AG09309 (cell line): ENCODE measurements around the gene CELA2A.

Source experiments
- DNase-seq: peaks from one replicate; pipeline ENCODE4 v3.0.0-alpha.2; 2010; ENCODE audit warnings: low read depth
- H3K4me3 ChIP-seq: 2 replicates; pipeline ENCODE4 v1.5.1; 2011; ENCODE audit warnings: mild to moderate bottlenecking, low read depth, low read length, moderate library complexity; ENCODE audit not compliant: control insufficient read depth
- TF ChIP-seq, protein P1 (sequence below): IDR thresholded peaks from 2 replicates; pipeline ENCODE4 v1.5.1; 2011; ENCODE audit warnings: mild to moderate bottlenecking, low read depth, low read length, inconsistent platforms; ENCODE audit not compliant: insufficient read depth, control insufficient read depth; ENCODE audit errors: missing control alignments

Gene CELA2A

DNA sequence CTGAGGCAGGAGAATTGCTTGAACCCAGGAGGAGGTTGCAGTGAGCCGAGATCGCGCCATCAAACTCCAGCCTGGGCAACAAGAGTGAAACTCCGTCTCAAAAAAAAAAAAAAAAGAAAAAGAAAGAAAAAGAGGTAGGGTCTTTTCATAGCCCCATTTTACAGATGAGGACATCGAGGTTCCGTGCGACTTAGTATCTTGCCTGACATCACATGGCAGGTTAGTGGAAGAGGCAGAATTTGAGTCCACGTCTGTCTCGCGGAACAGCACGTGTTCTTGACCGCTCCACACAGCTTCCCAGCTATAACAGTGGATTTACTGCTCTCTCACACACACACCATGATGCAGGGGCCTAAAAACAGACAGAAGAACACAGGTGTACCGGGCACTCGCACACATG is 17.2 kb upstream of the CELA2A start:
- H3K4me3 ChIP-seq = no peak overlapping the region
- TF ChIP-seq, protein P1, sequence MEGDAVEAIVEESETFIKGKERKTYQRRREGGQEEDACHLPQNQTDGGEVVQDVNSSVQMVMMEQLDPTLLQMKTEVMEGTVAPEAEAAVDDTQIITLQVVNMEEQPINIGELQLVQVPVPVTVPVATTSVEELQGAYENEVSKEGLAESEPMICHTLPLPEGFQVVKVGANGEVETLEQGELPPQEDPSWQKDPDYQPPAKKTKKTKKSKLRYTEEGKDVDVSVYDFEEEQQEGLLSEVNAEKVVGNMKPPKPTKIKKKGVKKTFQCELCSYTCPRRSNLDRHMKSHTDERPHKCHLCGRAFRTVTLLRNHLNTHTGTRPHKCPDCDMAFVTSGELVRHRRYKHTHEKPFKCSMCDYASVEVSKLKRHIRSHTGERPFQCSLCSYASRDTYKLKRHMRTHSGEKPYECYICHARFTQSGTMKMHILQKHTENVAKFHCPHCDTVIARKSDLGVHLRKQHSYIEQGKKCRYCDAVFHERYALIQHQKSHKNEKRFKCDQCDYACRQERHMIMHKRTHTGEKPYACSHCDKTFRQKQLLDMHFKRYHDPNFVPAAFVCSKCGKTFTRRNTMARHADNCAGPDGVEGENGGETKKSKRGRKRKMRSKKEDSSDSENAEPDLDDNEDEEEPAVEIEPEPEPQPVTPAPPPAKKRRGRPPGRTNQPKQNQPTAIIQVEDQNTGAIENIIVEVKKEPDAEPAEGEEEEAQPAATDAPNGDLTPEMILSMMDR = no peak
- DNase-seq = no peak

DNA sequence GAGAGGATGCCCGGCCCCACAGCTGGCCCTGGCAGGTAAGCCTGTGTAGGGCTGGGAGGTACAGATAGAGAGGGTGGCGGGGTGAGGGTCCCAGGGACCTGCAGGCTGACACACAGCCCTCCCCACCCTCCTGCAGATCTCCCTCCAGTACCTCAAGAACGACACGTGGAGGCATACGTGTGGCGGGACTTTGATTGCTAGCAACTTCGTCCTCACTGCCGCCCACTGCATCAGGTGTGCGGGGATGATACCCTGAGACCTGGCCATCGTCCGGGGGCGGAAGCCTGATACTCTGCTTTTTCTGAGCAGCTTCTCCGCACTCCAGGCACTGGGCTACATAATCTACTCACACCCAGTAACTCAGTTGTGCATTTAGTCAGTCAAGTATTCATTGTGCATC is 16.2 kb upstream of the CELA2A start:
- H3K4me3 ChIP-seq = no peak overlapping the region
- TF ChIP-seq, protein P1 = no peak
- DNase-seq = no peak

DNA sequence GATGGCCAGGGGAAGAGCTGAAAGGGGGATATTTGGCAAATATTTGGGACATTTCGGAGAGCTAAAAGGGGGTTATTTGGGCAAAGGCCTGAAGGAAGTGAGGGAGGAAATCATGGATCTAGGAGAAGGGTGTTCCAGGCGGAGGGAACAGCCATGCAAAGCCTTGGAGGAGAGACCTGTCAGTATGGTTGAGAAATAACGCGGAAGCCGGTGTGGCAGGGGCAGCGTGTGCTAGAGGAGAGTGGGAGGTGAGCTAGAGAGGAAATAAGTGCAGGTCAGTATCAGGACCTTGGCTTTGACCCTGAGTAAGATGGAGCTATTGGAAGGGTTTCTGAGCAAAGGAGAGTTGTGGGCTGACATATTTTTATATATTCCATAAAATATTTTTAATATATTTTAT is 15.3 kb upstream of the CELA2A start:
- no peak overlapping the region for H3K4me3 ChIP-seq
- TF ChIP-seq, protein P1 = no peak
- DNase-seq = no peak

DNA sequence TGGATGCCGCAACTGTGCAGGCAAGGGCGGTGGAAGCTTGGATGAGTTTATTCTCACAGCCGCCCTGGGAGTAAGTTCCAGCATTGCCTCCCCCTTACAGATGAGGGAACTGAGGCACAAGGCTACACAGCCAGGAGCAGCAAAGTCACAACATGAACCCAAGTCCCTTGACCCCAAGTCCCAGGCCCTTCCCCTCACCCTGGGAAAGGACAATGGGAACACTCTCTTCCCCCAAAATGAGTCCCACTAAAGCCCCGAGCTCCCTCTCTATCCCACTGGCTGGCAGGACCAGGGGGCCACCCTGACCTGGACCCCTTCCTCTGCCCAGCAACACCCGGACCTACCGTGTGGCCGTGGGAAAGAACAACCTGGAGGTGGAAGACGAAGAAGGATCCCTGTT is 14.4 kb upstream of the CELA2A start:
- TF ChIP-seq, protein P1 = no peak
- DNase-seq = no peak
- H3K4me3 ChIP-seq = no peak overlapping the region

DNA sequence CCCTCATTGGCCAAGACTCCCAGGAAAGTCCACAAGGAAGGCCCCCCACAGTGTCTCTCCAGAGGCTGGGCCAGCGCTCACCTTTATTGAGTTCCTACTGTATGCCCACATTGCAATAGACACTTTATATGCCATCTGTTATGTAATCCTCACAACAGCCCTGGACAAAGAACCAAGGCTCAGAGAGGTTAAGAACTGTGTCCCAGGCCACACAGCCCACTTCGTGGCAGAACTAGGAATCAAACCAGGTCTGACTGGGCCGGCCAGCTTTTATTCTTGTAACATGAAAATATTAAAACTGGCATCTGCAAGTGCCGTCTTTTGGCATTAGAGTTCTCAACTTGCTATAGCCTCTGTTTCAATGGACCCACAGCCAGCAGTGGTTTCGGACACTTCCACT is 13.8 kb upstream of the CELA2A start:
- no peak for DNase-seq
- TF ChIP-seq, protein P1 = no peak
- H3K4me3 ChIP-seq = no peak overlapping the region

DNA sequence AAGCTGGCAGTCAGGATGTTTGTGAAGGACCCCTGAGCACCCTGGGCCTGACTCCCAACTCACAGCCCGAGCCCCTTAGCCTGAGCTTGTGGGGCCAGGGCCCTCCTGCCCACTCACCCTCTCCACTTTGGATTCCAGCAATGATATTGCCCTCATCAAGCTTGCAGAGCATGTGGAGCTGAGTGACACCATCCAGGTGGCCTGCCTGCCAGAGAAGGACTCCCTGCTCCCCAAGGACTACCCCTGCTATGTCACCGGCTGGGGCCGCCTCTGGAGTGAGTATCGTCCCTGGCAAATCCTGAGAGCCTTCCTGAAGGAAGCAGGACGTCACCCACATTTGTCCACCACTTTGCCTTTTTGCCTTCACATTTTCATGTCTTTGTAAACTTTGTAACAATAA is 13.3 kb upstream of the CELA2A start:
- no peak overlapping the region for H3K4me3 ChIP-seq
- TF ChIP-seq, protein P1 = no peak
- no peak for DNase-seq
